ENCODE measurements around the gene RETREG2. TPM values are rescaled to one million over a fixed set of nuclear protein-coding genes. Genes with fewer than 3 reads are reported as not detected.

The RETREG2 gene
- polyA plus RNA-seq, 2 of the 4 experiments (the other 2 are of a cell fraction) = 52.8 to 67.5 TPM

GRCh38 chr2:219168526-219168925 is 9.5 kb upstream of the RETREG2 start (continued):
- no peak for TF ChIP-seq USF2 (IDR thresholded peaks at IDR 0.05)
- no peak for TF ChIP-seq HOXB5 (CRISPR knock-in tag; IDR thresholded peaks at IDR 0.05)

DNA sequence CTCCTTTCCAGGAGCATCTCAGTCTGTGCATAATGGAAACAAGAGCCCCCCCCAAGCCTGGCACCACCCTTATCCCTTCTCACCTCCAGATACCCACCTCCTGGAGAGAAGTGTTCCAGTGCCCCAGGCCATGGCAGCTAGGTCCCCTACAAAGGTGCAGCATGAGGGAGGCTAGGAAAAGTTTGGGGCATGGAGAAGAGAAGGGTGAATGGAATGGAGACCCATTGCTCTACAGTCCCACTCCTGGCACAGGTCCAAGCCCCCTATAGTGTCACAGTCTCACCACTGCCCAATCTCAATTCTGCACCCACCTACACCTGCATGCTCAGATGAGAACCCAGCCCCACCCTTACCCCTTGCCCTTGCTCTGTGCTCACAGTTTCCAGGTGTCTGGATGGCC is 9.1 kb upstream of the RETREG2 start:
- FAIRE-seq (no peak), ATAC-seq (no peak), DNase-seq (ENCODE audit: low read depth in 1 of 2, low spot score in 1 of 2) (no peak)
- Histone ChIP-seq H3K9me3 (no peaks in the 10 kb centered on the region), H3K4me1 (no peaks in the 10 kb centered on the region), H3K27ac (no peak overlapping the region), H3K4me3 (no peak overlapping the region), H3K4me2 (no peak overlapping the region)
- ChIA-PET POLR2A (no interaction called here), CTCF (interaction anchor here (1.0 to 10.6 kb wide), 5 partner anchors 11 to 135 kb away, joined by 3 to 177 read pairs (median 5); partner anchors contain the start of gene NHEJ1)
- no peak for TF ChIP-seq SMC3 (IDR thresholded peaks at IDR 0.05)
- TF ChIP-seq POLR2A (IDR thresholded peaks at IDR 0.05; ENCODE audit: low read length) = no peak
- no peak for TF ChIP-seq HEYL (CRISPR knock-in tag; IDR thresholded peaks at IDR 0.05)
- TF ChIP-seq EHMT2 (IDR thresholded peaks at IDR 0.05; ENCODE audit: low read depth) = no peak
- TF ChIP-seq TP53 (CRISPR knock-in tag; IDR thresholded peaks at IDR 0.05) = no peak
- no peak for TF ChIP-seq HDAC2 (IDR thresholded peaks at IDR 0.05)
- TF ChIP-seq NPAS2 (CRISPR knock-in tag; IDR thresholded peaks at IDR 0.05; ENCODE audit: borderline replicate concordance) = no peak
- TF ChIP-seq ESRRA (IDR thresholded peaks at IDR 0.05; ENCODE audit: borderline replicate concordance, low read length) = no peak
- no peak for TF ChIP-seq REST (IDR thresholded peaks at IDR 0.05)
- TF ChIP-seq CEBPB (IDR thresholded peaks at IDR 0.05) = no peak
- TF ChIP-seq, protein P1, sequence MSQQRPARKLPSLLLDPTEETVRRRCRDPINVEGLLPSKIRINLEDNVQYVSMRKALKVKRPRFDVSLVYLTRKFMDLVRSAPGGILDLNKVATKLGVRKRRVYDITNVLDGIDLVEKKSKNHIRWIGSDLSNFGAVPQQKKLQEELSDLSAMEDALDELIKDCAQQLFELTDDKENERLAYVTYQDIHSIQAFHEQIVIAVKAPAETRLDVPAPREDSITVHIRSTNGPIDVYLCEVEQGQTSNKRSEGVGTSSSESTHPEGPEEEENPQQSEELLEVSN (IDR thresholded peaks at IDR 0.05; ENCODE audit: borderline replicate concordance, low read depth) = no peak
- TF ChIP-seq RCOR1 (IDR thresholded peaks at IDR 0.05; ENCODE audit: low read depth, low read length) = no peak
- no peak for TF ChIP-seq FOSB (CRISPR knock-in tag; IDR thresholded peaks at IDR 0.05)
- no peak for TF ChIP-seq CBX2 (IDR thresholded peaks at IDR 0.05; ENCODE audit: borderline replicate concordance, low read depth)
- TF ChIP-seq ZC3H11A (IDR thresholded peaks at IDR 0.05) = no peak
- no peak for TF ChIP-seq TFCP2L1 (CRISPR knock-in tag; IDR thresholded peaks at IDR 0.05)
- no peak for TF ChIP-seq CBX8 (IDR thresholded peaks at IDR 0.05)
- no peak for TF ChIP-seq MYC (IDR thresholded peaks at IDR 0.05; ENCODE audit: borderline replicate concordance, low read length)

GRCh38 chr2:219169930-219170654 is 8.0 kb upstream of the RETREG2 start, which contains the start of gene SLC23A3:
TSS of gene SLC23A3 (minus strand) at chr2:219170029. CDS start at chr2:219169984, 45 bp downstream.
- Histone ChIP-seq H3K27ac (no peak within 1 kb of the TSS), H3K4me1 (no peaks in the 10 kb centered on the region), H3K9me3 (no peaks in the 10 kb centered on the region), H3K4me2 (no peak within 1 kb of the TSS), H3K4me3 (no peak within 1 kb of the TSS)
- WGBS (ENCODE audit: missing lambda C conversion rate) = 81% methylated on average over 10 of the region's 10 CpGs
- ATAC-seq (no peak), DNase-seq (ENCODE audit: low read depth in 1 of 2, low spot score in 1 of 2) (no peak), FAIRE-seq (no peak)
- CTCF ChIA-PET = interaction anchor here (0.6 to 10.6 kb wide), 23 partner anchors 12 to 398 kb away, joined by 3 to 177 read pairs (median 4); partner anchors contain the start of genes DNAJB2 and NHEJ1
- POLR2A ChIA-PET = interaction anchor here (1.6 kb wide), 1 partner anchor 79 kb away, joined by 4 read pairs; no protein-coding TSS in a partner anchor
- TF ChIP-seq, protein P1 (IDR thresholded peaks at IDR 0.05; ENCODE audit: borderline replicate concordance, low read depth) = no peak
- TF ChIP-seq ZC3H11A (IDR thresholded peaks at IDR 0.05) (no peak), MAFK (IDR thresholded peaks at IDR 0.05; ENCODE audit: partially characterized antibody) (no peak), KDM5A (IDR thresholded peaks at IDR 0.05) (no peak), KDM1A (IDR thresholded peaks at IDR 0.05; ENCODE audit: low read depth) (no peak), FOXS1 (CRISPR knock-in tag; IDR thresholded peaks at IDR 0.05) (no peak), POLR2A (IDR thresholded peaks at IDR 0.05; ENCODE audit: low read length) (no peak), REST (IDR thresholded peaks at IDR 0.05) (no peak), BHLHE40 (IDR thresholded peaks at IDR 0.05; ENCODE audit: low read depth, low read length) (no peak), RNF2 (IDR thresholded peaks at IDR 0.05; ENCODE audit: borderline replicate concordance, low read depth) (no peak), CHD2 (IDR thresholded peaks at IDR 0.05; ENCODE audit: low read length, partially characterized antibody) (no peak)

Data from A549 (cell line).